Measurements from ENCODE around the gene ZNF256. TPM values are rescaled to one million over a fixed set of nuclear protein-coding genes. Genes with fewer than 3 reads are reported as not detected.
"Not testable (repeated sequence)": the region's sequence is repeated elsewhere in the genome, so short reads cannot be mapped to it uniquely, and the experiment has no call there.

The ZNF256 gene
- total RNA-seq = 1 to 10 TPM; 6.6 to 6.8 TPM
- long read RNA-seq, donor 1, partial matches to known transcripts = 0 of 4 reads
- long read RNA-seq, donor 1, other reads (novel, unspliced or antisense) = 0 of 4 reads
- long read RNA-seq, donor 2, transcript ZNF256-201 (3 exons, 2,172 nt) = minor isoform, 8 of 19 reads
- long read RNA-seq, donor 2, transcript ZNF256-202 (2 exons, 1,958 nt) = major isoform, 11 of 19 reads
- long read RNA-seq, donor 2, partial matches to known transcripts = 0 of 19 reads
- long read RNA-seq, donor 2, other reads (novel, unspliced or antisense) = 0 of 19 reads

GRCh38 chr19:57947419-57948134 lies at the start of gene ZNF256:
Gene ZNF256, minus strand, starts transcription at chr19:57947706. Its CDS starts 232 bp downstream, at chr19:57947474.
- intact Hi-C loops (cut with DNase I) = no loop called here

GRCh38 chr19:57992841-57993240 lies 45.3 kb upstream of the ZNF256 start:
- no peak for DNase-seq (ENCODE audit: low spot score)
- intact Hi-C loops (cut with DNase I) = loop anchor here in 1 of 2 donors (10.0 kb wide), 1 partner anchor 218 kb away; no protein-coding TSS in a partner anchor

More at GRCh38 chr19:57947419-57948134, at the start of gene ZNF256:
- DNase-seq (ENCODE audit: low spot score) = peak; percentile 98

GRCh38 chr19:57978586-57979289 lies 31.2 kb upstream of the ZNF256 start:
- no peak for DNase-seq (ENCODE audit: low spot score)
- intact Hi-C loops (cut with DNase I) = no loop called here

- no peak for DNase-seq (ENCODE audit: low spot score)
- intact Hi-C loops (cut with DNase I) = no loop called here
Observed at GRCh38 chr19:57974434-57974833, 26.9 kb upstream of the ZNF256 start, which contains the start of gene C19orf18. Gene C19orf18, minus strand, starts transcription at chr19:57974534. Its CDS starts 102 bp downstream, at chr19:57974432.

GRCh38 chr19:57964761-57965160 lies 17.3 kb upstream of the ZNF256 start:
- DNase-seq (ENCODE audit: low spot score) = no peak
- intact Hi-C loops (cut with DNase I) = no loop called here

- no peak for DNase-seq (ENCODE audit: low spot score)
- intact Hi-C loops (cut with DNase I) = no loop called here
Observed at GRCh38 chr19:57961785-57962184, 14.3 kb upstream of the ZNF256 start.

GRCh38 chr19:57954996-57955395 lies 7.5 kb upstream of the ZNF256 start:
- intact Hi-C loops (cut with DNase I) = no loop called here
- DNase-seq (ENCODE audit: low spot score) = no peak

GRCh38 chr19:57949702-57950101 lies 2.2 kb upstream of the ZNF256 start:
- intact Hi-C loops (cut with DNase I) = no loop called here
- DNase-seq (ENCODE audit: low spot score) = no peak

- intact Hi-C loops (cut with DNase I) = no loop called here
- no peak for DNase-seq (ENCODE audit: low spot score)
Observed at GRCh38 chr19:57949296-57949695, 1.8 kb upstream of the ZNF256 start.

- DNase-seq (ENCODE audit: low spot score) = no peak
- intact Hi-C loops (cut with DNase I) = no loop called here
Observed at GRCh38 chr19:57947088-57947418, 453 bp downstream of the ZNF256 start.

- intact Hi-C loops (cut with DNase I) = no loop called here
- DNase-seq (ENCODE audit: low spot score) = no peak
Observed at GRCh38 chr19:57946316-57946715, 1.2 kb downstream of the ZNF256 start.

- DNase-seq (ENCODE audit: low spot score) = no peak
Observed at GRCh38 chr19:57941593-57941992, 5.9 kb downstream of the ZNF256 start.

GRCh38 chr19:57935731-57936130 lies 11.8 kb downstream of the ZNF256 start:
- DNase-seq (ENCODE audit: low spot score) = no peak
- intact Hi-C loops (cut with DNase I) = no loop called here

More at GRCh38 chr19:57941593-57941992, 5.9 kb downstream of the ZNF256 start:
- intact Hi-C loops (cut with DNase I) = no loop called here

GRCh38 chr19:57934820-57935665 lies 12.5 kb downstream of the ZNF256 start, which contains the start of gene ZNF418:
Gene ZNF418, minus strand, starts transcription at chr19:57935402. Its CDS starts 1,580 bp downstream, at chr19:57933822.
- peak; percentile 83 for DNase-seq (ENCODE audit: low spot score)
- intact Hi-C loops (cut with DNase I) = no loop called here

GRCh38 chr19:57927587-57927986 lies 19.9 kb downstream of the ZNF256 start:
- DNase-seq (ENCODE audit: low spot score) = no peak
- intact Hi-C loops (cut with DNase I) = no loop called here

GRCh38 chr19:57916168-57916995 lies 31.1 kb downstream of the ZNF256 start, which contains the start of gene ZNF417:
Gene ZNF417, minus strand, starts transcription at chr19:57916592. Its CDS starts 181 bp downstream, at chr19:57916411.
- intact Hi-C loops (cut with DNase I) = not testable (repeated sequence)
- peak; percentile 93 for DNase-seq (ENCODE audit: low spot score)

GRCh38 chr19:57914531-57914930 lies 33.0 kb downstream of the ZNF256 start:
- intact Hi-C loops (cut with DNase I) = no loop called here
- no peak for DNase-seq (ENCODE audit: low spot score)

GRCh38 chr19:57907394-57907793 lies 40.1 kb downstream of the ZNF256 start:
- no peak for DNase-seq (ENCODE audit: low spot score)
- intact Hi-C loops (cut with DNase I) = no loop called here

Data from posterior vena cava (tissue), 2 donors.